A204.1 (cell line): ENCODE results near the gene CCDC28A.

Experiments used
- FAIRE-seq: peaks from 2 replicates; lab custom pipeline; 2012; peaks lifted over from hg19 to GRCh38; lab: Jason Lieb, UNC

CCDC28A gene

DNA sequence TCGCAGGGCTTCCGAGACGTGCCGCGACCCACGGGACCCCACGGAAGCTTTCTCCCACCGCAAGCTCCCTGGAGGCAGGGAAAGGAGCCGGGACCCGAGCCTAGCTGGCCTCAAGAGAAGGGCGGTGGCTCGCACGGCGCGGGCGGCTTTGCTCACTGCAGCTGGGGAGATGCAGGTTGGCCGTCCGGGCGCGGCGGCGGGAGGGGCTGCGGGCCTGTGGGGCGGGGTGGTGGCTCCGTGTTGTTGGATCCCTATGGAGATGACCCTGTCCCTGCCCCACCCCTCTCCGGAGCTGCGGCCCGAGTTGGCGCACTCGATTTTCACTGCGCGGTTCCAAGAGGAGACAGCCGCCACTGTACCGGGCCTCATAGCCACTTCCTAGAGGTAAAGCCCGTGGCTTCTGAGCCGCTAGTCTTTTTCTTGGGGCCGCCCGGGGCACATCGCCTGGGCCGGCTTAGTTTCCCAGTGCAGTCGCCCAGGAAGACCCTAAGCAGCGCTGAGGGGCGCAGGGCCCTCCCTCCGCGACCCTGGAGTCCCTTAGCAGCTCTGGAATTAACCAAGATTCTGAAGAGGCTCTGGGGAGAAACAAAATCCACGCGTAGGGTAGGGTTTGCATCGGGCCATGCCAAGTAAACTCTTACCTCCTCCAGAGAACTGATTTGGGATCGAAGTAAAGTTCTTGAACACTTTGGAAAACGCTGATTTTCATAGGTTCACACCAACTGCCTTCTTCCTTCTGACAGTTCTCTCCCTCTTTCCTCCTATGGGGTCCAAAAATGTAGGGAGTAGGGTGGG is 22.4 kb downstream of the CCDC28A start, which contains the start of gene ECT2L:
Gene ECT2L (plus strand): TSS at position 279 of the 795 bp plus-strand sequence. CDS start 17,188 bp downstream, outside the sequence.
- no peak for FAIRE-seq

DNA sequence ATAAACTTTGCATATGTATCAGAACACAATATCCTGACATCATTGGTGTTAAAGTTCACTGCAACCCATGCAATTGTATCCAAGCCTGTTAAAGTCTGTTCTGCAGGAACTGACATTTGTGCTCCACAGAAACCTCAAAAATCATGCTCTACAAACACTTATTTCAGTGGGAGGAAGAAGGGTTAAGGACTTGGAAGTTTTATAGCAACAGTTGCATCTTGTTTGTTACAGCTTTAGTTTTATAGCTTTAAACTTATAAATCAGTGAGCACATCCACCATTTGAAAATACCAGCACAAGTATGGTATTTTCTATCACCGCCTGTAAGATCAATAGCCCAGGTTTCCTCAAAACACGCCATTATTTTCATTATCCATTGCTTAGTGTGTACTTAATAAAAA is 23.2 kb downstream of the CCDC28A start:
- no peak for FAIRE-seq

DNA sequence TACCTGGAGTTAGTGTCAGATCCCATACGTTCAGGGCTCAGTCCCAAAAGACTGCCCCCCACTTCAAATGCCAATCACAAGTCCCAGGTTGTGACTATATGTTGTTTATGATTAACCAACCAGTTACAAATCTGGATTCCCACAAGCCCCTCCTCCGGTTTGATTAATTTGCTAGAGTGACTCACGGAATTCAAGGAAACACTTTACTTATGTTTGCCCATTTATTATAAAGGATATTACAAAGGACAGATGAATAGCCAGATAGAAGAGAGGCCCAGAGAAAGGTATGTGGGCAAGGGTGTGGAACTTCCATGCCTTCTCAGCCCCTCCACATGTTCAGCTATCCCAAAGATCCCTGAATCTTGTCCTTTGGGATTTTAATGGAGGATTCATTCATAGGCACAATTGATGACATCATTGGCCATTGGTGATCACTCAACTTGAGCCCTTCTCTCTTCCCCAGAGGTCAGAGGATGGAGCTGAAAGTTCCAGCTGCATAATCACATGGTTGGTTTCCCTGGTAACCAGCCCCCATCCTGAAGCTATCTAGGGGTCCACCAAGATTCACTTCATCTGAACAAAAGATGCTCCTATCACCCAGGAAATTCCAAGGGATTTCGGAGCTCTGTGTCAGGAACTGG is 24.4 kb downstream of the CCDC28A start:
- no peak for FAIRE-seq

DNA sequence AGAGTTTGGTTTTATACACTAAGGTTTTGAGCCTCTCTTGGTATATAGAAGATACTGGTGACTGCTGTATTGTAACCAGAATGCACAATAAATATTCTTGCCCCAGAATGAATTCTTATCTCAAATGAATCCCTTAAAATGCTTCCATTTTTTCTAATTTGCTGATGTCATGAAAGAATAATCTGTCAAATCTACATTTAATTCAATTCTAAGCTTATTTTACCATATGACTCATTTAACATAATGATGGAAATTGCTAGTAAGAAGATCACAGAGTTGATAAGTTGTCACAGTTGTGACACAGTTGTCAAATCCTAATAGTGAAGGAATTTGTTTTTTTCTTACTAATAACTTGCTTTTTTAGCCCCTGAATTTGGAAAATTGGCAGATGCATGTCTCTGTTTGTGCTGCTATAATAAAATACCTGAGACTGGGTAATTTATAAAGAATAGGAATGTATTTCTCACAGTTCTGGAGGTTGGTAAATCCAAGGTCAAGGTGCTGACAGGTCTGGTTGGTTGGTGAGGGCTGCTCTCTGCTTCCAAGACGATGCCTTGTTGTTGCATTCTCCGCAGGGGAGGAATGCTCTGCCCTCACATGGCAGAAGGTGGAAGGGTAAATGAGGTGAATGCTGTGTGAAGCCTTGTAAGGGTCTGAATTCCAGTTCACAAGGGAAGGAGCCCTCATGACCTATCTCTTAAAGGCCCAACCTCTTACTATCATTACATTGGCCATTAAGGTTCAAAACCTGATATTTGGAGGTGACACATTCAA is 27.0 kb downstream of the CCDC28A start:
- FAIRE-seq, result no peak

DNA sequence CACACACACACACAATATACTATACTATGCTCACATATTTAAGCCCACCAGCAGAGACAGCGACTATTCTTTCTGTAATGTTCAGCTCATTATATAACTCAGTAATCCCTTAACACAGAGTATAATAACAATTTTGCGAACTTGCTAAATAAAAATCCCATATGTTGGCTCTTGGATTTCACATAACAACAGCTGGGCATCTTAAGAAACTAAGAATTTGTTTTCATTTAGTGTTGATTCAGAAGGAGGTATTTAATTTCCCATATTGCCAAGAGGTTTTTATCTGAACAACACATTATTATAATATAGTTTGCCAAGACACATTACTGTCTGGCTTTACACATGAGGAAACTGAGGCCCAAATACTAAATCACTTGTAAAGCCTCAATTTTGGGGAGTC is 29.8 kb downstream of the CCDC28A start:
- FAIRE-seq, result no peak

DNA sequence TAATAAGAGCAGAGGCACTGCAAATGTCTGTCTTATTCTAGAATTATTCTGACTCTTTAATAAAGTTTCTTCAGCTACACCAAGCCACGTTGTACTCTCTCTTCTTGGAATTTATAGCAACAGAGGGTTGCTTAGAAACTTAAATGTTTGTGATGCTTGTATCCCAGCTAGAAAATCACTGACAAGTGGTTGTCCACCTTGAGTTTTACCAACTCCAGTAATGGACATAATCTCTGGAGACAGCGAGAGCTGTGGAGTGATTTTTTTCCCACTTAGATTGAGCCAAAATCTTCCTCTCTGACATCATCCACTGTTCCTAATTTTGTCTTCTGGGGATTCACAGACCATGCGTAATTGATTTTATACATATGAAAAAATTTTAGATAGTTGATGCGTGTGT is 30.3 kb downstream of the CCDC28A start:
- FAIRE-seq, result no peak

DNA sequence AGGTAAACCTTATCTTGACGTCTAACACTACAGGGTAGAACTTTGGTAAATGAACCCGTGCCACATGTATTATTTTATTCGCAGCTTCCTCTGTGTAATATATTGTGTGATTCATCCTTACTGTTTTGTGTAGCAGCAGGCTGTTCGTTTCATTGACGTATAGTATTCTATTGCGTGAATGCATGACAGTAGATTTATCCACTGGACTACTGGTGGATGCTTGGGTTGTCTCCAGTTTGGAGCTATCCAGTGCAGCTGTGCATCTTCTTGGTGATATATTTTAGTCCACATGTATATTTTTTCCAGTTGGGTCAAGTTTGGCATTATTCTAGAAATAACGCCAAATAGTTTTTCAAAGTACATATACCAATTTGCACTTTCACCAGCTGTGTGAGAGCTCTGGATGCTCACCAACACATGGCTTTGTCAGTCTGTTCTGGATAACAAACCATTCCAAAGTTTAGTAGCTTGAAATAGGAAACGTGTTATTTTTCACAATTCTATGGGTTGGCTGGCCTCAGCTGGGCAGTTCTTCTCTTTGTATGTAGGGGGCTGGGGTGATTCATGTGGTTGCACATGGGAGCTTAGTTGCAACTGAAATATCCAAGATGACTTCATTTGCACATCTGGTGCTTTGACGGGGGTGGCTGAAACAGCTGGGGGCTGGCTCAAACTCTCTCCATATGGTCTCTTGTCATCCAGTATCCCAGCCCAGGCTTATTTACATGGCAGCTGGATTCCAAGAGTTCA is 31.6 kb downstream of the CCDC28A start:
- FAIRE-seq, result no peak

DNA sequence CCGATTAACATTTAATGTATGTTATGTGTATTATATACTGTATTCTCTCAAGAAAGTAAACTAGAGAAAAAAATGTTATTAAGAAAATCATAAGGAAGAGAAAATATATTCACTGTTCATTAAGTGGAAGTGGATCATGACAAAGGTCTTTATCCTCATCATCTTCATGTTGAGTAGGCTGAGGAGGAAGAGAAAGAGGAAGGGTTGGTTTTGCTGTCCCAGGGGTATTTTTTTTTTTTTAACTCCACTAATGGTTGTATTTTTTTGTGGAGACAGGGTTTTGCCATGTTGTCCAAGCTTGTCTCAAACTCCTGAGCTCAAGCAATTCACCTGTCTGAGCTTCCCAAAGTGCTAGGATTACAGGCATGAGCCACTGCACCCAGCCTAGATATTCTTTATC is 33.3 kb downstream of the CCDC28A start:
- no peak for FAIRE-seq

DNA sequence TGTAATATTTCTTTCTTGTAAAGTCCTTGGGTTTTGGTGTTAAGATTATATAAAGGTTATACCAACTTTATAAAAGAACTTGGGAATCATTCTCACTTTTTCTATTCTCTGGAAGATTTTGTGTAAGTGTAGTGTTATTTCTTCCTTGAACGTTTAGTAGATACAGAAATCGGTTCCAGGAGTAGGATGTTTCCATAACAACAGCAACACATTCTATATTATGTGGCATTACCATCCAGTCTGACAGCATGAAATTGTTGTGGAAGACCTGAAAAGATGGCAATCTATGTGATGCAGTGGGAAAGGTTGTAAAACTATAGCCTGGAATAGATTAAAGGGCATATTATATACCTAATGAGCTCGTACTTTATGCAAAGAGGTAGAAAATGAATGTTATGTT is 36.1 kb downstream of the CCDC28A start:
- no peak for FAIRE-seq

DNA sequence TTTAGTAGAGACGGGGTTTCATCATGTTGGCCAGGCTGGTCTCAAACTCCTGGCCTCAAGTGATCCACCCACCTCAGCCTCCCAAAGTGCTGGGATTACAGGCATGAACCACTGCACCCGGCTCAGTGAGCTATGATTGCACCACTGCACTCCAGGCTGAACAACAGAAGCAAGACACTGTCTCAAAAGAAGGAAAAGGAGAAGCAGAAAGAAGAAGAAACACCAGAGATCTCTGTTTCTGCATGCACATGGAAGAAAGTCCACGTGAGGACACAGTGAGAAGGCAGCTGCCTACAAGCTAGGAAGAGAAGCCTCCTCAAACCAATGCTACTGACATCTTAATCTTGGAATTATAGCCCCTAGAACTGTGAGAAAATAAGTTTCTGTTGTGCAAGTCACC is 38.3 kb downstream of the CCDC28A start:
- no peak for FAIRE-seq

DNA sequence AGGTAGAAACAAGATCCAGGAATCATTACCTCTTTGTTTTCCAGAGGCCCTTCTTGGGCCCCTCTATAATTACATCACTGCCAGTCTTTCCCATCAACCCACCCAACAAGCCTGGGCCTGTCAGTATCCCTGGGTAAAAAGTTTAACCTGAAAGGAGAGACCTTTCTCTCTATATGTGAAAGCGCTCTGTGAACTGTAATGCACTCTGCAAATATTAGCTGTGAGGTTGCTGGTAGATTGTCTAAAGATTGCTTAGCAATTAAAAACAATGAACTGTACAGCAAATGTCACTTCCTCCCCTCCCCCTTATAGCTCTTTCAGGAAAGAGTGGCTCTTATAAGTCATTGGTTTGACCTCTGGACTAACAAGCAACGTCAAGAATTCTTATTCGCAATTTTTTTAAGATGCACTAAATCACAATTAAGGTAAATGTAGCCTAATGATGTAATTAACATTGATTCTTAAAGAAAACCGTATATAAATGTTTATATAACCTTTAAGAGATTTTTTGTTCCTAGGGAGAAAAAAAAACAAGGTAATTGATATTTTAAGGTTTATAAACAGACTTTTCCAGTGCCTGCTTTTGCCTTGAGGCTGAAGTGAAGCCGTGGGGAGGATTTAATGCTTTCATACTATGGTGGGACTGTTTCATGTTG is 40.7 kb downstream of the CCDC28A start:
- no peak for FAIRE-seq

DNA sequence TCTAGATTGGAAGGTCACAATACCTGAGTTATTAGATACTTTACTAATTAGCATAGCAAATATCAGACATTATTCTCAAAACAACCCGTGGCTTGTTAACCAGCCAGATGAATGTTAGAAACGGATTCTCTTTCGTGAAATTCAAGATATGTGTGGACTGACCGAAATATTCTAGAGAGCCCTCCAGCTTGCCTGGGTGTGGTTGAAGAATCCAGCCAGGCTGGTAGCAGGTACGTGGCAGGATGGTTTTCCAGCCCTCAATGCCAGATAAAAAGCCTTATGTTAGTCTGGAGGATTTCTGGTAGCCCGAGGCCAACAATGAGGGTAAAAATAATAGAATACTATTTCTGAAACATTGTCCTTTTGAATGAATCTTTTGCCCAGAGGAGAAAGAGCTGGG is 41.7 kb downstream of the CCDC28A start:
- FAIRE-seq, result no peak

DNA sequence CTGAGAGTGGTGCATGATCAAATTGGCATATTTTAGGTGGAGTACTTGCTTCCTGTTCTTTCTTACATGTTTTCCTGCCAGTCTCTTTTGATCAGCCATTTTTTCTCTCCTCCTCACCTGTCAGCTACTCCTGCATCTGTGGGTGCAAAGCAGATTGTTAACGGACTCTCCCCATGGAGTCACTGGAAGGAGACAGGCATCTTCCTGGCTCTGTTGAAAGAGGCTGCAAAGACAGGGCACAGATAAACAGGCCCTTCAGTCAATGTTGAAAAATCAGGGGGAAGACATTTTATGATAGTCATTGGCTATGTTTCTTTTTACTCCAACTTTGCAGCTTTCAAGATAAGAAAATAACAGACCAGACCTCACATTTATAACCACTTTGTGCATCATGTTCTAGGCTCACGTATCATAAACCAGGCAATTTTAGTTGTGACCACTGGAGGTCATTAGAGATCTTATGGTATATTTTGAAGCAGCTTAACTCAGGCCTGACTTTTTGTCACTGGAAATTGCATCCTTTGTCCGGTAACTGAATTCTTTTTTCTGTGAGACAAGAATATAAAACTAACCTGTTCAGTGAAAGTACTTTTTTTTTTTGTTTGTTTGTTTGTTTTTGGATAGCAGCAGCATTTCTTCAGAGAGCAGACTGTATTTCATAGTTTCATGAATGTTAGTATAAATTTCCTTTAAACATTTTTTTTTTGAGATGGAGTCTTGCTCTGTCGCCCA is 42.4 kb downstream of the CCDC28A start:
- peak; percentile 97 for FAIRE-seq

DNA sequence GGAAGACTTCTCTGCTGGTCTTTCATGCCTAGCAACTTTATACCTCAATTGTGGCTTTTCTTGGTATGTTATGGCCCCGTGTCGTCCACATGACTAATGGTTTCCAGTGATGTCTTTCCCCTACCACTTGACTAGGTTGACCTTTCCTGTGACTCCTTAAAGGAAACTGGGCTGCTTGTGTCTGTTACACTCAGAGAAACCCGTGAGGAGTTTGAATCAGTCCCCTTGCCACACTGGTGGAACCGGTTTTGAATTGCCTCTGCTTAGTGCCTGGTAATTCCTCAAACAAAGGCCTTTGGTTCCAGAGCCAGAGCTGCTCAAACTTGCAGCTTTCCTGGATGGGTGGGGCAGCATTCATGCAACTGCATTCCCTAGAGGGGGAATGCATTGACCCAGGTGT is 44.2 kb downstream of the CCDC28A start:
- no peak for FAIRE-seq

DNA sequence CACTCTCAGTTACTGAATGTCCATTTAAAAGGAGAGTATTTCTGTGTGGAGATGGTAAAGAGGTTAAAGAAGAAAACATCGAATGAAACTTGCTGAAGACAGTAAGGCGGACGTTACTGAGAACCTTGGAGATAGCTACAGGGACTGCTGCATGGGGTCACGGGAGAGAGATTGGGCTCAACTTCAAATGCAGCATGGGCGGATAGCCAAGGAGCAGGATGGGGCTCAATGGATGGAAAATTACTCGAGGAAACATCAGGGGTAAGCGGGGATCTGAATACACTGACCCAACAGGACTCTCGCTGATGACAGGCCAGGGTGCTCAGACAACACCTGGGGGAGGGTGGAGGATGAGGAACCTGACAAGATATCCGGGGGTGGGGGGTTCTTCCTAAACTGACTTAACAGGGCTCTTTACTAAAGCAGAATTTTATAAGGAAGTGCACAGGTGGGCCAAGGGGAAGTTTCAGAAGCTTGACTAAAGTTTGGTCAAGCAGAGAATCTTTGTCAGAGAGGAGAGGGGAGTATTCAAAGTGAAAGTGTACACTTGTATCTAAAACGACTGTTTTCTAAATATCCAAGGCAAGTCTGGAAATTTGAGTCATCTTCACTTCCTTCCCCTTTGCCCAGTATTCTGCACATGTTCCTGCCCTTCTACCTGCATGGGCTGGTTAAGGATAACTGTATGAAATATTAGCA is 45.1 kb downstream of the CCDC28A start:
- no peak for FAIRE-seq

DNA sequence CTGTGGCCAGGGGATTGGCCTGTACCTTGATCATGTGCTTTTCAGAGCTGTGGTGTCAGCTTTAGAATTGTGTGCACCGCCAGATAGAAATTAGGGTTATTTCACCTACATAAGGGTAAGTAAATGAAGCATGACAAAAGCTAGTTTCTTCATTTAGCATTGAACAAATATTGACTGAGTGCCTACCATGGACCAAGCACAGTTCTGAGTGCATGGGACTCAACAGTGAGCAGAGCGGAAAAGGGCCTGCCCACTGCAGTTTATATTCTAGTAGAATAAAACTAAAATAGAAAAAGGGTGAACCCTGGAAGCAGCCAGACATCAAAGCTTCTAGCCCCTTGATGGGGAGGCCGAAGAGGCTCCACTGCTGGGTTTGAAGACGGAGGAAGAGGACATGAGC is 48.0 kb downstream of the CCDC28A start:
- no peak for FAIRE-seq

DNA sequence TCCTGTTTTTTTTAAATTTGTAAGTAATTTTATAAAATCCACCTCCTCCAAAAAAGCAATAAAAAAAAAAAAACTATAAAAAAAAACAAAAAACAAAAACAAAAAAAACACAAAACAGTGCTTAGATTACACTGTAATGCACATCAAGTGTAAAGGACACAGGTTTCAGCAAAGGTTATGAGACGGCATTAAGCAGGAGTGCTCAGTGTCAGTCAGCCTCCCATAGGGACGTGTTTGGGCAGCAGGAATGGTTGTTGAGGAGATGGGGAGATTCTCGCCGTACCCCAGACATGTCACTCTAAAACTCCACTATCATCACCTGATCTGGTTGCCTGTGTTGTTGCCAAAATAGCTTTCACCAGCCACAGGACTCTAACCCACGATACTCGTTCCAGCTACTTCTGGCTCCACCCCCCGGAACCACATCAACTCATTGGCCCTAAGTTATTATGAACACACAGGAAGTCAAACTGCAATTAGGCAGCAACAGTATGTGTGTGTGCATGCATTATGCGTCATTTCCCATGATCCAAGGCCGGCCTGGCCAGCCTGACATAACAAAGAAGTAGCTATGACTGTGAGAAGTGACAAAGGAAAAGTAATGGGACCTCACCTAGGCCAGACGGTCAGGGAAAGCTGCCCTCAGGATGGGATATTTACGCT is 51.0 kb downstream of the CCDC28A start:
- no peak for FAIRE-seq

DNA sequence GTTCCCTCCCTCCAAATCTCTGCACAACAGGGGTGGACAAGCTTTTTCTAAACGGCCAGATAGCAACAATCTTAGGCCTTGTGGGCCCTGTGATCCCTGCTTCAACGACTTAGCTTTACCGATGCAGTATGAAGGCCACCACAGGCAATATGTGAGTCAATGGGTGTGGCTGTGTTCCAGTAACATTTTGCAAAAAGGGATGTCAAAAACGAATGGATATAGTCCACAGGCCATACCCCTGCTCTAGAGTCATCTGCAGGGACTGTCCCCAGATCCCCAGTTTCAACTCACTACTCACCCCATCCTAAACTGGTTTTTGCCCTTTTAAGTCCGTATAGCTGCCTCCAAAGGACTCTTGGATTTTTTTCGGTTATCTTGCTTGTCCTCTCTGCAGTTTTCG is 56.7 kb downstream of the CCDC28A start:
- no peak for FAIRE-seq

DNA sequence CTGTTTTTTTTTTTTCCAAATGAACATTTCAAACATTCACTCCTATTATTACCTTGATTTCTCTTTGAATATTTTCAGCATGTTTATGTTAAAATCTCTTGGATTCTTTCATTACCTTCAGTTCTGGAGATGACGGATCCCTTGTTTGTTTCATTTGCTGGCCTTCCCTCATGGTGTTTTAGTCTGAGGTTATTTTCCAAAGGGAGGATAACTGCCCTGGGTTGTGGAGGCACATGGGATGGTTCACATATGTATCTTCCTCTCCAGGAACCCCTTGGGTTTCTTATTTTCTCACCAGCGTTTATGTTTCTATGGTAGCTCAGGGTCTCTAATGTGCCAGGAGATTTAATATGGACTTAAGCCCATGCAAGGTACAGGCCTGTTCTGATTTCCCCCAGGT is 58.6 kb downstream of the CCDC28A start:
- FAIRE-seq, result no peak
